Measurements from ENCODE around the gene HSD11B2.

The HSD11B2 gene

GRCh38 chr16:67415872-67416793 is 14.8 kb upstream of the HSD11B2 start, which contains the start of gene ZDHHC1:
TSS of gene ZDHHC1 (minus strand) at chr16:67416477. CDS start at chr16:67407775, 8,702 bp downstream.
- peak; percentile 26 for DNase-seq

- DNase-seq: no peak
Measured at GRCh38 chr16:67417333-67418061, 13.4 kb upstream of the HSD11B2 start.

- DNase-seq: no peak
Measured at GRCh38 chr16:67419502-67419901, 11.4 kb upstream of the HSD11B2 start.

- DNase-seq: no peak
Measured at GRCh38 chr16:67419931-67420330, 11.0 kb upstream of the HSD11B2 start.

- DNase-seq: no peak
Measured at GRCh38 chr16:67421030-67421429, 9.9 kb upstream of the HSD11B2 start.

GRCh38 chr16:67423015-67423414 is 7.9 kb upstream of the HSD11B2 start:
- no peak for DNase-seq

GRCh38 chr16:67423611-67424260 is 7.2 kb upstream of the HSD11B2 start:
- DNase-seq: no peak

- no peak for DNase-seq
Measured at GRCh38 chr16:67424261-67424615, 6.7 kb upstream of the HSD11B2 start.

GRCh38 chr16:67425061-67425460 is 5.9 kb upstream of the HSD11B2 start:
- no peak for DNase-seq

- no peak for DNase-seq
Measured at GRCh38 chr16:67425580-67425979, 5.3 kb upstream of the HSD11B2 start.

GRCh38 chr16:67426022-67426421 is 4.9 kb upstream of the HSD11B2 start:
- no peak for DNase-seq

- DNase-seq: no peak
Measured at GRCh38 chr16:67426950-67427349, 4.0 kb upstream of the HSD11B2 start.

- peak; percentile 28 for DNase-seq
Measured at GRCh38 chr16:67428146-67428731, 2.7 kb upstream of the HSD11B2 start.

GRCh38 chr16:67429053-67429798 is 1.7 kb upstream of the HSD11B2 start:
- no peak for DNase-seq

- DNase-seq: no peak
Measured at GRCh38 chr16:67429799-67430503, 970 bp upstream of the HSD11B2 start.

GRCh38 chr16:67430504-67430976 is 381 bp upstream of the HSD11B2 start:
- no peak for DNase-seq

GRCh38 chr16:67431775-67432505 is 1.0 kb downstream of the HSD11B2 start:
- DNase-seq: no peak

- DNase-seq: no peak
Measured at GRCh38 chr16:67432506-67432890, 1.6 kb downstream of the HSD11B2 start.

GRCh38 chr16:67433131-67433719 is 2.3 kb downstream of the HSD11B2 start:
- no peak for DNase-seq

GRCh38 chr16:67435758-67436164 is 4.8 kb downstream of the HSD11B2 start:
- no peak for DNase-seq

Data from central memory CD4-positive, alpha-beta T cell (primary cell).